ENCODE data around the gene TAF4.

- TF ChIP-seq, protein P1, sequence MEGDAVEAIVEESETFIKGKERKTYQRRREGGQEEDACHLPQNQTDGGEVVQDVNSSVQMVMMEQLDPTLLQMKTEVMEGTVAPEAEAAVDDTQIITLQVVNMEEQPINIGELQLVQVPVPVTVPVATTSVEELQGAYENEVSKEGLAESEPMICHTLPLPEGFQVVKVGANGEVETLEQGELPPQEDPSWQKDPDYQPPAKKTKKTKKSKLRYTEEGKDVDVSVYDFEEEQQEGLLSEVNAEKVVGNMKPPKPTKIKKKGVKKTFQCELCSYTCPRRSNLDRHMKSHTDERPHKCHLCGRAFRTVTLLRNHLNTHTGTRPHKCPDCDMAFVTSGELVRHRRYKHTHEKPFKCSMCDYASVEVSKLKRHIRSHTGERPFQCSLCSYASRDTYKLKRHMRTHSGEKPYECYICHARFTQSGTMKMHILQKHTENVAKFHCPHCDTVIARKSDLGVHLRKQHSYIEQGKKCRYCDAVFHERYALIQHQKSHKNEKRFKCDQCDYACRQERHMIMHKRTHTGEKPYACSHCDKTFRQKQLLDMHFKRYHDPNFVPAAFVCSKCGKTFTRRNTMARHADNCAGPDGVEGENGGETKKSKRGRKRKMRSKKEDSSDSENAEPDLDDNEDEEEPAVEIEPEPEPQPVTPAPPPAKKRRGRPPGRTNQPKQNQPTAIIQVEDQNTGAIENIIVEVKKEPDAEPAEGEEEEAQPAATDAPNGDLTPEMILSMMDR (IDR thresholded peaks at IDR 0.05) = no peak
- TF ChIP-seq POLR2A (IDR thresholded peaks at IDR 0.05) = no peak
Measured at GRCh38 chr20:61954276-61955021, 111.2 kb downstream of the TAF4 start.

All from Peyer's patch (tissue), 4 donors.